K562 (cell line): ENCODE results near the gene STT3B.

Experiments used
- CBFB ChIP-seq: sonication (generic); formaldehyde crosslinking; IDR thresholded peaks from 2 replicates; pipeline ENCODE4 v1.4.0; 2020; ENCODE audit warnings: mild to moderate bottlenecking, missing genetic modification reagents
- CTCF ChIP-seq, 3 experiments: IDR thresholded peaks in 2 of 3; conservative IDR thresholded peaks in 1 of 3; 2 replicates each; pipeline ENCODE4 v1.5.1; 2011 to 2012; ENCODE audit warnings: low read length in 3 of 3, mild to moderate bottlenecking in 3 of 3, control low read depth in 2 of 3, improper control_type of control experiment in 1 of 3, inconsistent platforms in 1 of 3, low read depth in 1 of 3, mixed read lengths in 1 of 3, moderate library complexity in 1 of 3; ENCODE audit not compliant: insufficient read depth in 2 of 3
- FOXA1 ChIP-seq: fragments of 450-650 bp; IDR thresholded peaks from 2 replicates; pipeline ENCODE4 v1.6.1; 2016; ENCODE audit warnings: mild to moderate bottlenecking, borderline replicate concordance
- FOXK1 ChIP-seq: sonication (generic); formaldehyde crosslinking; IDR thresholded peaks from 2 replicates; pipeline ENCODE4 v1.8.0; 2022; ENCODE audit warnings: missing genetic modification reagents, mild to moderate bottlenecking, borderline replicate concordance
- GABPA ChIP-seq: fragments of 200-800 bp; sonication (Bioruptor generic); conservative IDR thresholded peaks from 2 replicates; pipeline ENCODE4 v1.6.1; 2016; ENCODE audit warnings: low read depth, missing genetic modification characterization, missing compliant biosample characterization
- HOXB6 ChIP-seq: fragments of 250-450 bp; sonication (Bioruptor Pico); IDR thresholded peaks from 2 replicates; pipeline ENCODE4 v1.5.1; 2022; ENCODE audit warnings: mild to moderate bottlenecking, borderline replicate concordance
- MAX ChIP-seq: sonication (generic); formaldehyde crosslinking; IDR thresholded peaks from 2 replicates; pipeline ENCODE4 v1.9.0; 2022; ENCODE audit warnings: mild to moderate bottlenecking, missing genetic modification reagents
- MTA2 ChIP-seq: fragments of 450-650 bp; IDR thresholded peaks from 2 replicates; pipeline ENCODE4 v1.6.1; 2016; ENCODE audit warnings: low read depth
- NFXL1 ChIP-seq: fragments of 450-650 bp; formaldehyde crosslinking; IDR thresholded peaks from 2 replicates; pipeline ENCODE4 v1.4.0; 2021; ENCODE audit warnings: mild to moderate bottlenecking
- NR1H2 ChIP-seq: sonication (generic); formaldehyde crosslinking; IDR thresholded peaks from 2 replicates; pipeline ENCODE4 v1.4.0; 2020; ENCODE audit warnings: mild to moderate bottlenecking, missing genetic modification reagents
- SIN3A ChIP-seq, 2 experiments: fragments of 150-350 bp in 1 of 2; IDR thresholded peaks; 2 replicates each; pipeline ENCODE4 v1.6.1; 2011 to 2016; ENCODE audit warnings: borderline replicate concordance in 2 of 2, low read depth in 2 of 2, low read length in 2 of 2, mild to moderate bottlenecking in 2 of 2, moderate library complexity in 2 of 2; ENCODE audit not compliant: control insufficient read depth in 1 of 2
- UBTF ChIP-seq, 2 experiments: IDR thresholded peaks; 2 replicates each; pipeline ENCODE4 v1.6.1; 2012; ENCODE audit warnings: improper control_type of control experiment in 2 of 2, low read depth in 2 of 2, low read length in 2 of 2, borderline replicate concordance in 1 of 2

- TF ChIP-seq MAX (no peak), NFXL1 (no peak), NR1H2 (no peak), GABPA (no peak), FOXK1 (no peak), SIN3A (IDR thresholded peaks at IDR 0.05; ENCODE audit: borderline replicate concordance in 2 of 2, control insufficient read depth in 1 of 2, low read depth in 2 of 2, low read length in 2 of 2) (no peak), MTA2 (no peak), CTCF (IDR thresholded peaks at IDR 0.05 in 2 of 3, conservative IDR thresholded peaks at IDR 0.05 in 1 of 3; ENCODE audit: insufficient read depth in 2 of 3, low read depth in 1 of 3, low read length in 3 of 3) (no peak), UBTF (IDR thresholded peaks at IDR 0.05; ENCODE audit: borderline replicate concordance in 1 of 2, low read depth in 2 of 2, low read length in 2 of 2) (no peak), CBFB (CRISPR knock-in tag) (no peak), HOXB6 (CRISPR knock-in tag) (no peak), FOXA1 (no peak)
Observed at GRCh38 chr3:31573036-31573779, 40.5 kb downstream of the STT3B start.
